SU-DHL-6 (cell line): ENCODE measurements around the gene MCTP1.

ENCODE experiments used
- H2AFZ ChIP-seq: fragments of 200-600 bp; sonication (generic); 2 replicates; pipeline ENCODE4 v1.6.1; 2014; ENCODE audit warnings: low read depth, mild to moderate bottlenecking, moderate library complexity, mixed read lengths, antibody characterized with exemption, low read length; ENCODE audit not compliant: severe bottlenecking
- H3F3A ChIP-seq: fragments of 200-600 bp; shearing (Covaris generic); 2 replicates; pipeline ENCODE4 v1.6.0; 2016; ENCODE audit warnings: antibody characterized with exemption, mild to moderate bottlenecking; ENCODE audit not compliant: insufficient read depth
- H3K27ac ChIP-seq: fragments of 200-600 bp; sonication (generic); 2 replicates; pipeline ENCODE4 v1.5.1; 2016; ENCODE audit warnings: low read depth, mild to moderate bottlenecking, low read length, moderate library complexity, mixed read lengths
- H3K27me3 ChIP-seq: fragments of 200-600 bp; sonication (generic), shearing (Covaris generic); 2 replicates; pipeline ENCODE4 v1.6.0; 2014; ENCODE audit warnings: mild to moderate bottlenecking, low read length
- H3K36me3 ChIP-seq: fragments of 200-600 bp; sonication (generic); 2 replicates; pipeline ENCODE4 v1.6.1; 2014; ENCODE audit warnings: mild to moderate bottlenecking, low read length, mixed read lengths
- H3K4me2 ChIP-seq: fragments of 300-600, 200-600 bp; shearing (Covaris generic), sonication (generic); 2 replicates; pipeline ENCODE4 v1.6.0; 2014; ENCODE audit warnings: low read length, low read depth, mild to moderate bottlenecking; ENCODE audit not compliant: poor library complexity, severe bottlenecking
- H3K4me3 ChIP-seq: fragments of 200-600 bp; sonication (generic); 2 replicates; pipeline ENCODE4 v1.5.1; 2014; ENCODE audit warnings: antibody characterized with exemption, low read length, mild to moderate bottlenecking, mixed read lengths; ENCODE audit not compliant: insufficient read depth, poor library complexity, severe bottlenecking
- H3K79me2 ChIP-seq: fragments of 200-600 bp; sonication (generic); 2 replicates; pipeline ENCODE4 v1.6.1; 2014; ENCODE audit warnings: mild to moderate bottlenecking, low read length, moderate library complexity; ENCODE audit not compliant: insufficient read depth
- H3K9ac ChIP-seq: fragments of 200-600 bp; sonication (generic); 2 replicates; pipeline ENCODE4 v1.7.0; 2014; ENCODE audit warnings: mild to moderate bottlenecking, low read length
- H3K9me2 ChIP-seq: fragments of 200-600 bp; sonication (generic); replicated peaks from 2 replicates; pipeline ENCODE4 v1.6.1; 2014; ENCODE audit warnings: low read length; ENCODE audit not compliant: insufficient read depth
- H3K9me3 ChIP-seq: fragments of 200-600 bp; sonication (generic); 2 replicates; pipeline ENCODE4 v1.6.1; 2014; ENCODE audit warnings: low read length, mixed read lengths; ENCODE audit not compliant: insufficient read depth
- H4K20me1 ChIP-seq: fragments of 200-600 bp; sonication (generic); 2 replicates; pipeline ENCODE4 v1.6.1; 2014; ENCODE audit warnings: low read depth, mild to moderate bottlenecking, antibody characterized with exemption, low read length, moderate library complexity, mixed read lengths
- EZH2phosphoT487 ChIP-seq: fragments of 200-600 bp; sonication (generic), shearing (Covaris generic); conservative IDR thresholded peaks from 2 replicates; pipeline ENCODE4 v1.6.1; 2018; ENCODE audit warnings: mild to moderate bottlenecking, antibody characterized with exemption, low read length, moderate library complexity, mixed read lengths
- TF ChIP-seq, protein P1 (sequence below): fragments of 200-600 bp; sonication (generic); IDR thresholded peaks from one replicate; pipeline ENCODE4 v1.5.1; 2017; ENCODE audit warnings: antibody characterized with exemption, mild to moderate bottlenecking, low read length, moderate library complexity; ENCODE audit not compliant: insufficient read depth, poor library complexity, severe bottlenecking

The MCTP1 gene

DNA sequence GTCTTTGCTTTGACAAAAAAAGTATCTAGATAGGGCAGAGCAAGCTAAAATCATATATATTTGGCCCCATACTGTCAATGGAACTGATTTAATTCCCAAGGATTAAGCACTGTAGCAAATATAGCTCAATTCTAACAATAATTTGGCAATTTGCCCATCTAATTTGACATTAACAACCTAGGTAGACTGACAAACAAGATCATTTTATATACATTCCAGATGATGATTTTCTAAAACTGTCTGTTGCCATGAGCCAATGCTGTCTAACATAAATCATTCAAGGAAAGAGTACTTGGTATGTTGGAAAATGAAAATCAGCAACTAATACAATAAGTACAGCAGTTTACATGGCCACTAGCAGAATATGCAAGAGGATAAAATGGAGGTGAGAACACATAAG is 32.1 kb downstream of the MCTP1 start:
- no peak overlapping the region for H3K27ac ChIP-seq
- H3K4me3 ChIP-seq = no peak overlapping the region
- no peaks in the 10 kb centered on the region for H3K27me3 ChIP-seq
- no peaks in the 10 kb centered on the region for H3K79me2 ChIP-seq
- no peak overlapping the region for H3K4me2 ChIP-seq
- H3K9me2 ChIP-seq = no peaks in the 10 kb centered on the region
- no peaks in the 10 kb centered on the region for H3F3A ChIP-seq
- H2AFZ ChIP-seq = no peak overlapping the region
- H3K36me3 ChIP-seq = no peaks in the 10 kb centered on the region
- TF ChIP-seq, protein P1, sequence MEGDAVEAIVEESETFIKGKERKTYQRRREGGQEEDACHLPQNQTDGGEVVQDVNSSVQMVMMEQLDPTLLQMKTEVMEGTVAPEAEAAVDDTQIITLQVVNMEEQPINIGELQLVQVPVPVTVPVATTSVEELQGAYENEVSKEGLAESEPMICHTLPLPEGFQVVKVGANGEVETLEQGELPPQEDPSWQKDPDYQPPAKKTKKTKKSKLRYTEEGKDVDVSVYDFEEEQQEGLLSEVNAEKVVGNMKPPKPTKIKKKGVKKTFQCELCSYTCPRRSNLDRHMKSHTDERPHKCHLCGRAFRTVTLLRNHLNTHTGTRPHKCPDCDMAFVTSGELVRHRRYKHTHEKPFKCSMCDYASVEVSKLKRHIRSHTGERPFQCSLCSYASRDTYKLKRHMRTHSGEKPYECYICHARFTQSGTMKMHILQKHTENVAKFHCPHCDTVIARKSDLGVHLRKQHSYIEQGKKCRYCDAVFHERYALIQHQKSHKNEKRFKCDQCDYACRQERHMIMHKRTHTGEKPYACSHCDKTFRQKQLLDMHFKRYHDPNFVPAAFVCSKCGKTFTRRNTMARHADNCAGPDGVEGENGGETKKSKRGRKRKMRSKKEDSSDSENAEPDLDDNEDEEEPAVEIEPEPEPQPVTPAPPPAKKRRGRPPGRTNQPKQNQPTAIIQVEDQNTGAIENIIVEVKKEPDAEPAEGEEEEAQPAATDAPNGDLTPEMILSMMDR = no peak
- TF ChIP-seq EZH2phosphoT487 = no peak
- H4K20me1 ChIP-seq = no peaks in the 10 kb centered on the region
- H3K9me3 ChIP-seq = no peaks in the 10 kb centered on the region
- no peak overlapping the region for H3K9ac ChIP-seq

DNA sequence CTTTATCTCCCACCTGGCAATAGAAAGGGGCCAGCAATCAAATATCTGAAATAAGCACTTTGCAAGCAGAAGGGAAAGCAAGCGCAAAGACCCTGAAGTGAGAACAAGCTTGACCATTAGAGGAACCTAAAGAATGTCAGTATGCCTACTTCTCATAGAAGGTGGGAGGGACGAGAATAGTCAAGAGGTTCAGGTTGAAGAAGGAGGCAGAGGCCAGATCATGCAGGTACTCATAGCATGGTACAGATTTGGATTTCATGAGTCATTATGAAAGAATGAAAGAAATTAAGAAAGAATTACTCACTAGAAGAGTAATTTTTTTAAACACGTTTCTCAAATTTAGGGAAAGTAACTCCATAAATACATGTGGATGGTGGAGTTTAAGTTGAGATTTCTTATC is 33.7 kb downstream of the MCTP1 start:
- Histone ChIP-seq H3K4me2 (no peak overlapping the region), H3K9me3 (no peaks in the 10 kb centered on the region), H2AFZ (no peak overlapping the region), H3K4me3 (no peak overlapping the region), H3F3A (no peaks in the 10 kb centered on the region), H4K20me1 (no peaks in the 10 kb centered on the region), H3K36me3 (no peaks in the 10 kb centered on the region), H3K9ac (no peak overlapping the region), H3K27me3 (no peaks in the 10 kb centered on the region), H3K9me2 (no peaks in the 10 kb centered on the region), H3K27ac (no peak overlapping the region), H3K79me2 (no peaks in the 10 kb centered on the region)
- TF ChIP-seq, protein P1 = no peak
- TF ChIP-seq EZH2phosphoT487 = no peak

DNA sequence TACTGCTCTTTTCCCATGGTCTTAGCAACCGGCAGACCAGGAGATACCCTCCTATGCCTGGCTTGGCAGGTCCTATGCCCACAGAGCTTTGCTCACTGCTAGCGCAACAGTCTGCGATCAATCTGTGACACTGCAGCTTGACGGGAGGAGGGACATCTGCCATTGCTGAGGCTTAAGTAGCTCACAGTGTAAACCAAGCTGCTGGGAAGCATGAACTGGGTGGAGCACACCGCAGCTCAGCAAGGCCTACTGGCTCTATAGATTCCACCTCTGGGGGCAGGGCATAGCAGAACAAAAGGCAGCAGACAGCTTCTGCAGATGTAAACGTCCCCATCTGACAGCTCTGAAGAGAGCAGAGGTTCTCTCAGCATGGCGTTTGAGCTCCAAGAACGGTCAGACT is 40.4 kb downstream of the MCTP1 start:
- H4K20me1 ChIP-seq = no peaks in the 10 kb centered on the region
- H3F3A ChIP-seq = no peaks in the 10 kb centered on the region
- H3K36me3 ChIP-seq = no peaks in the 10 kb centered on the region
- H3K9me2 ChIP-seq = no peaks in the 10 kb centered on the region
- no peak overlapping the region for H3K9ac ChIP-seq
- no peak overlapping the region for H3K4me2 ChIP-seq
- H2AFZ ChIP-seq = no peak overlapping the region
- H3K79me2 ChIP-seq = no peaks in the 10 kb centered on the region
- H3K9me3 ChIP-seq = no peaks in the 10 kb centered on the region
- no peaks in the 10 kb centered on the region for H3K27me3 ChIP-seq
- no peak for TF ChIP-seq EZH2phosphoT487
- no peak overlapping the region for H3K27ac ChIP-seq
- H3K4me3 ChIP-seq = no peak overlapping the region

DNA sequence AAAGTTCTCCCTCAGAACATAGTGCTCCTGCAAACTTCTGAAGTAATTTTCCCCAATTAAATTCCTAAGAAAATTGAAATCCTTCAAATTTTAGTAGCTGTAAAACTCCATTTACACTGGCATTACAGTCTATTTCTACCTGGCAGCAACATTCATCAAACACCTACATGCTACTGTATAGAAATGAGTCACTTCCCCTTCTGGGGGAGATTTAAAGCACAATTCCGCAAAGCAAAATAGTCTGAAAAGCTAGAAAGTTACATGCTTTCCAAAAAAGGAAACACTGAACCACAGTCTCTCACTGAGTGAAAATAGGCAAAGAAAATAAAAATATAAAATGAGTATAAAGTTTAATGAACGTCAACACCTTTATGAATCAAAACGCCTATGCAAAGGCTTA is 43.3 kb downstream of the MCTP1 start:
- Histone ChIP-seq H3K36me3 (no peaks in the 10 kb centered on the region), H2AFZ (no peak overlapping the region), H3K4me3 (no peak overlapping the region), H3F3A (no peaks in the 10 kb centered on the region), H3K27ac (no peak overlapping the region), H4K20me1 (no peaks in the 10 kb centered on the region), H3K27me3 (no peaks in the 10 kb centered on the region), H3K4me2 (no peak overlapping the region), H3K9me3 (no peaks in the 10 kb centered on the region), H3K9me2 (no peaks in the 10 kb centered on the region), H3K9ac (no peak overlapping the region), H3K79me2 (no peaks in the 10 kb centered on the region)
- TF ChIP-seq, protein P1 = no peak
- TF ChIP-seq EZH2phosphoT487 = no peak
